Measurements from ENCODE around the gene DTHD1. TPM values are rescaled to one million over a fixed set of nuclear protein-coding genes. Genes with fewer than 3 reads are reported as not detected.

Gene DTHD1
- total RNA-seq, 6 donors from 2014 or later, result 0.83 to 47.4 (median 7.2) TPM

DNA sequence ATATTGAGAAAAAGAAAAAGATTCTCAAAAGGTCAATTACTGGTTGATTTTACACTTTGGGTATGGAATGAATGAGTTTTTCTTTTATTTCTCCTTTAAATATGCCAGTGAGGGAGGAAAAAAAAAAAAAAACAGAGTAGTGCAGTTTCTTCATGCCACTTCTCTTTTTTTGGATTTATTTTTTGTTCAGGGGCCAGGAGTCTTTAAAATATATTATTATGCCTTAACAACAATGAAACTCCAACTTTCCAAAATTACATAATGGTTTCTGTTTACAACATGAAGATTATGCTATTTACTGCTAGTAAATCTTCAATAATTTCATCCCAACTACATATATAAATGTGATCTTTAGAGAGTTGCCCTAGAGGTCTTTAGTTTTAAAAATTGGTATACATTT lies 31.9 kb downstream of the DTHD1 start:
- Histone ChIP-seq H3K36me3 (no peaks in the 10 kb centered on the region), H3K27me3 (no peaks in the 10 kb centered on the region), H3K4me3 (no peak overlapping the region), H3K27ac (no peak overlapping the region), H3K4me1 (peaks cover 14 to 19% (median 15%) of the 10 kb centered on the region in 4 donors), H3K9me3 (no peaks in the 10 kb centered on the region)
- ATAC-seq (ENCODE audit: low FRiP score in 2 of 2) (no peak), DNase-seq (no peak)
- TF ChIP-seq, protein P1, sequence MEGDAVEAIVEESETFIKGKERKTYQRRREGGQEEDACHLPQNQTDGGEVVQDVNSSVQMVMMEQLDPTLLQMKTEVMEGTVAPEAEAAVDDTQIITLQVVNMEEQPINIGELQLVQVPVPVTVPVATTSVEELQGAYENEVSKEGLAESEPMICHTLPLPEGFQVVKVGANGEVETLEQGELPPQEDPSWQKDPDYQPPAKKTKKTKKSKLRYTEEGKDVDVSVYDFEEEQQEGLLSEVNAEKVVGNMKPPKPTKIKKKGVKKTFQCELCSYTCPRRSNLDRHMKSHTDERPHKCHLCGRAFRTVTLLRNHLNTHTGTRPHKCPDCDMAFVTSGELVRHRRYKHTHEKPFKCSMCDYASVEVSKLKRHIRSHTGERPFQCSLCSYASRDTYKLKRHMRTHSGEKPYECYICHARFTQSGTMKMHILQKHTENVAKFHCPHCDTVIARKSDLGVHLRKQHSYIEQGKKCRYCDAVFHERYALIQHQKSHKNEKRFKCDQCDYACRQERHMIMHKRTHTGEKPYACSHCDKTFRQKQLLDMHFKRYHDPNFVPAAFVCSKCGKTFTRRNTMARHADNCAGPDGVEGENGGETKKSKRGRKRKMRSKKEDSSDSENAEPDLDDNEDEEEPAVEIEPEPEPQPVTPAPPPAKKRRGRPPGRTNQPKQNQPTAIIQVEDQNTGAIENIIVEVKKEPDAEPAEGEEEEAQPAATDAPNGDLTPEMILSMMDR (IDR thresholded peaks at IDR 0.05), result no peak
- TF ChIP-seq EP300 (IDR thresholded peaks at IDR 0.05) (no peak), POLR2A (IDR thresholded peaks at IDR 0.05) (no peak), POLR2AphosphoS5 (IDR thresholded peaks at IDR 0.05) (no peak)

DNA sequence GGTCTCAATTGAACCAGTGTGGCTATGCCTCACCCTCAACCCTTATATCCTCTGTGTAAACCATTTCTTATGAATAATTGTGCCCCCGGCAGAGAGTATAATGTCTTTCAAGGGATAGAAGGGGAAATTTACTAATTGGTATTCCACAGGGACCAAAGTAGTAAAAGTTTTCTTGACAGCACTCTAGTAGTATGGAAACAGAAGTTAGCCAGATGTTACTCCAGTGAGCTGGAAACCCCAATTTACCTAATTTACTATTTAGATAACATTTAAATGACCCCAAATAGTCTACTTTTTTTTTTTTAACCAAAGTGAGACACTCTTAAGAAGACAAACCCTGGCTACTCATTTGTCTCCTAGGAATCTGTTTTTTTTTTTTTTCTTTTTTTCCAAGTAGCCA lies 32.3 kb downstream of the DTHD1 start:
- H3K36me3 ChIP-seq, result no peaks in the 10 kb centered on the region
- no peaks in the 10 kb centered on the region for H3K27me3 ChIP-seq
- H3K4me1 ChIP-seq, result peaks cover 14 to 19% (median 15%) of the 10 kb centered on the region in 4 donors
- H3K9me3 ChIP-seq, result no peaks in the 10 kb centered on the region
- 88 to 93% methylated on average over 1 of the region's 1 CpG for WGBS, 2 donors
- TF ChIP-seq POLR2AphosphoS5 (IDR thresholded peaks at IDR 0.05) (no peak), POLR2A (IDR thresholded peaks at IDR 0.05) (no peak)
- TF ChIP-seq, protein P1 (IDR thresholded peaks at IDR 0.05), result no peak
- no peak overlapping the region for H3K4me3 ChIP-seq
- no peak overlapping the region for H3K27ac ChIP-seq
- ATAC-seq (ENCODE audit: low FRiP score in 2 of 2), result no peak
- no peak for DNase-seq

DNA sequence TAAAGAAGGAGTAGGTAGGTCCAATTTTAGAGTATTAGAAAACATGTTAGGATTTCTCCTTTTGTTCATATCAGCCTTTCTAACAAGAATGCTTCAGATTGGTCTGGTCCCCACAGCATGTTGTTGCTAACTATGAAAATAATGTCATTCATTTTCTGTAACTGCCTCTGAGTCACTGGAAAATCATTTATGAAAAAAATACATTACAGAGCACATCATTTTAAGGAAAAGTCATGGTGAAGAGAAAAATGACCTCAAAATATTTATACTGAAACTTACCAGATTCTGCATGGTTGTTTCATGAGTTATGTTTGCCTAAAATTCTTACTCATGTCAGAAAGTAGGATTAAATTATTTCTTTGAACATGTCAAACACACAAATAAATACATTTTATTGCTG lies 35.2 kb downstream of the DTHD1 start:
- no peak for DNase-seq
- no peak for TF ChIP-seq POLR2AphosphoS5 (IDR thresholded peaks at IDR 0.05)
- TF ChIP-seq EP300 (IDR thresholded peaks at IDR 0.05), result no peak
- TF ChIP-seq, protein P1 (IDR thresholded peaks at IDR 0.05), result no peak
- TF ChIP-seq POLR2A (IDR thresholded peaks at IDR 0.05), result no peak
- no peaks in the 10 kb centered on the region for H3K27me3 ChIP-seq
- no peaks in the 10 kb centered on the region for H3K9me3 ChIP-seq
- no peak overlapping the region for H3K27ac ChIP-seq
- H3K4me3 ChIP-seq, result no peak overlapping the region
- peaks cover 3 to 6% (median 4%) of the 10 kb centered on the region in 4 donors for H3K4me1 ChIP-seq
- H3K36me3 ChIP-seq, result no peaks in the 10 kb centered on the region
- no peak for ATAC-seq (ENCODE audit: low FRiP score in 2 of 2)

GRCh38 chr4:36317721-36318120 lies 36.3 kb downstream of the DTHD1 start:
- no peak for ATAC-seq (ENCODE audit: low FRiP score in 2 of 2)
- 50 to 56% methylated on average over 1 of the region's 1 CpG for WGBS, 2 donors

More at GRCh38 chr4:36317721-36318120, 36.3 kb downstream of the DTHD1 start:
- no peak overlapping the region for H3K4me3 ChIP-seq
- no peaks in the 10 kb centered on the region for H3K9me3 ChIP-seq
- no peaks in the 10 kb centered on the region for H3K36me3 ChIP-seq
- peaks cover 0 to 3% (median 0%) of the 10 kb centered on the region in 4 donors for H3K4me1 ChIP-seq
- no peaks in the 10 kb centered on the region for H3K27me3 ChIP-seq
- H3K27ac ChIP-seq, result no peak overlapping the region
- no peak for DNase-seq
- TF ChIP-seq EP300 (IDR thresholded peaks at IDR 0.05) (no peak), POLR2A (IDR thresholded peaks at IDR 0.05) (no peak), POLR2AphosphoS5 (IDR thresholded peaks at IDR 0.05) (no peak)
- TF ChIP-seq, protein P1 (IDR thresholded peaks at IDR 0.05), result no peak
